ENCODE measurements around the gene CDH23.

The CDH23 gene

GRCh38 chr10:71744897-71745663 is 348.4 kb downstream of the CDH23 start:
- in situ Hi-C loops (cut with HindIII; ENCODE audit: low sequenced_read_pairs), result no loop called here

- in situ Hi-C loops (cut with HindIII; ENCODE audit: low sequenced_read_pairs), result no loop called here
Measured at GRCh38 chr10:71745664-71746250, 349.0 kb downstream of the CDH23 start.

- in situ Hi-C loops (cut with HindIII; ENCODE audit: low sequenced_read_pairs), result no loop called here
Measured at GRCh38 chr10:71746344-71747037, 349.8 kb downstream of the CDH23 start.

GRCh38 chr10:71747039-71747531 is 350.4 kb downstream of the CDH23 start:
- in situ Hi-C loops (cut with HindIII; ENCODE audit: low sequenced_read_pairs), result no loop called here

- in situ Hi-C loops (cut with HindIII; ENCODE audit: low sequenced_read_pairs), result no loop called here
Measured at GRCh38 chr10:71747551-71748523, 351.1 kb downstream of the CDH23 start.

- in situ Hi-C loops (cut with HindIII; ENCODE audit: low sequenced_read_pairs), result no loop called here
Measured at GRCh38 chr10:71748671-71749191, 352.0 kb downstream of the CDH23 start.

GRCh38 chr10:71749396-71749795 is 352.7 kb downstream of the CDH23 start:
- in situ Hi-C loops (cut with HindIII; ENCODE audit: low sequenced_read_pairs), result no loop called here

- in situ Hi-C loops (cut with HindIII; ENCODE audit: low sequenced_read_pairs), result no loop called here
Measured at GRCh38 chr10:71750124-71750841, 353.6 kb downstream of the CDH23 start.

- in situ Hi-C loops (cut with HindIII; ENCODE audit: low sequenced_read_pairs), result no loop called here
Measured at GRCh38 chr10:71750986-71751385, 354.3 kb downstream of the CDH23 start.

GRCh38 chr10:71751515-71752224 is 354.9 kb downstream of the CDH23 start:
- in situ Hi-C loops (cut with HindIII; ENCODE audit: low sequenced_read_pairs), result no loop called here

GRCh38 chr10:71752391-71753090 is 355.8 kb downstream of the CDH23 start:
- in situ Hi-C loops (cut with HindIII; ENCODE audit: low sequenced_read_pairs), result no loop called here

GRCh38 chr10:71753091-71753959 is 356.6 kb downstream of the CDH23 start:
- in situ Hi-C loops (cut with HindIII; ENCODE audit: low sequenced_read_pairs), result no loop called here

- in situ Hi-C loops (cut with HindIII; ENCODE audit: low sequenced_read_pairs), result no loop called here
Measured at GRCh38 chr10:71753960-71754505, 357.3 kb downstream of the CDH23 start.

GRCh38 chr10:71754562-71754961 is 357.8 kb downstream of the CDH23 start:
- in situ Hi-C loops (cut with HindIII; ENCODE audit: low sequenced_read_pairs), result no loop called here

GRCh38 chr10:71755179-71755879 is 358.6 kb downstream of the CDH23 start:
- in situ Hi-C loops (cut with HindIII; ENCODE audit: low sequenced_read_pairs), result no loop called here

- in situ Hi-C loops (cut with HindIII; ENCODE audit: low sequenced_read_pairs), result no loop called here
Measured at GRCh38 chr10:71756311-71757191, 359.8 kb downstream of the CDH23 start.

All from endothelial cell of hepatic sinusoid (primary cell).